Measurements from ENCODE around the gene TBX2.

Gene TBX2

DNA sequence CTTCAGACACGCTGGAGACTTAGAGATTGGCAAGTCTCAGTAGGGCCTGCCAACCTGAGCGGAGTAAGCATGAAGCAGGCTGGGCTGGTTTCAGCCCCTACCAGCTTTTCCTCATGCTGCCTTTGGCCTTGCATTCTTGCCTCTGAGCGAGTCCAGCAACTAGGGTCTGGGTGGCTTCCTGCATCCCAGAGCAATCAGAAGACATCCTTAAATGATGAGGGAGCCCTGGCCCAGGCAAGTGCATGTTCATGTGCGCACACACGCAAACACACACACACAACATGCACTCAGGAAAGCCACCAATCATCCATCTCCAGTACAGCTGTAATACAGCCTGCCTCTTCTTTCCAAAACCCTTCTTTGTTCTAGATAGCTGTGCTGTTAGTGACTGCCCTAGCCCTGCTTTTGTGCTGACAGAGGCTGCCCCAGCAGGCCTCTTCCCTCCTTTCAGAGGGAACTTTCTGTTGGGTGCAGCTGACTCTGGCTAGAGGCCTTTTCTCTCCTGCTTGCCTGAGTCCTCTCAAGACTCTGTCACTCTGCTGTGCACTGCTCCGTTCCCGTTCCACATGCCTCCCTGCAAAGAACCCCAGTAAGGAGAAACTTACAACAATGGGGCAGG is 30.7 kb upstream of the TBX2 start:
- no peak for DNase-seq

- no peak for DNase-seq
These were observed 29.9 kb upstream of the TBX2 start for GRCh38 chr17:61369751-61370150.

DNA sequence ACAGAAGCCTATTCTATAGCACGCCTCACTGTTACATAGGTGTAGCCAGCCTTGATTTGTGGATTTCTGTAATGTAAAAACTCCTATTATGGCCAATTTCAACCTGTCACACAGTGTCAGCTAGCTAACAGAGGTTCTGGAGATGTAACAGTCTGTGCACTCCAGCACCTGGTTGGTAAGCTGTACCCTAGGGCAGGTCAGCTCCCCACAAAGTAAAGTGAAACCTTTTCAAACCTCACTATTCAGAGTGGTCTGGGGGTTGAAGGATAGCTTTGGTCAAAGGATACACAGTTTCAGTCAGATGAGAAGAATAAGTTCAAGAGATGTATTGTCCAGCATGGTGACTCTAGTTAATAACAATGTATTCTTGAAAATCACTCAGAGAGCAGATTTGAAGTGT is 28.5 kb upstream of the TBX2 start:
- no peak for DNase-seq

DNA sequence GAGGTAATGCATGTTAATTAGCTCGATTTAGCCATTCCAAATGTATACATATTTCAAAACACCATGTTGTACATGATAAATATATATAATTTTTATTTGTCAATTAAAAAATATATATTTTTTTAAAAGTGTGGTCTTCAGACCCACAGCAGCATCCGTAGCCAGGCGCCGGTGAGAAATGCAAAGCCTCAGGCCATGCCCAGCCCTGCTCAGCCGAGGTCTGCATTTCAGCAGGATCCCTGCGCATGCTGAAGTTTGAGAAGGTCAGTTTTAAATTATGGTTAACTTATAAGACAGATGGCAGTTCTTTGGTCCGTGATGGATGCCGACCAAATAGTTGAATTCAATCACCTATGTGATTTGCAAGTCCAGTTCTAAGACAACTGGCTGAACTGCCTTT is 28.0 kb upstream of the TBX2 start:
- no peak for DNase-seq

DNA sequence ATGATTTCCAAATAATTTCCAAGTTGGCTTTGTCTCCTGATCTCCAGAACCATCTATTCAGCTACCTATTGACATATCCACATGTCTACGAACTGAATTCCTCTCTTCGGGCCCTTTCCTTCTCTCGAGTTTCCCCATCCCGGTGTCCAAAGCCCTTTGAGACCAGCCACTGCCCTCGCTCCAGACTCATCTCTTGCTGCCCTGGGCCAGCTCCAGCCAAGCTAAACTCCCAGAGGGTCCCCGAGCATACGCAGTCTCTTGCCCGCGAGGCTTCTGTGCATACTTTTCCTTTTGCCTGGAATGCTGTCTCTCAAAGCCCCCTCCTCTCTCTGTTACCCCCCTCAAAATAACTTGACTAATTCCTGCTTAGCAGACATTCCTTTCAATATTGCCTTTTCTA is 27.2 kb upstream of the TBX2 start:
- no peak for DNase-seq

GRCh38 chr17:61376931-61377838 is 22.5 kb upstream of the TBX2 start:
- no peak for DNase-seq

GRCh38 chr17:61378658-61379456 is 20.8 kb upstream of the TBX2 start:
- DNase-seq: no peak

- DNase-seq: no peak
These were observed 20.0 kb upstream of the TBX2 start for GRCh38 chr17:61379457-61380216.

- DNase-seq: no peak
These were observed 19.3 kb upstream of the TBX2 start for GRCh38 chr17:61380217-61380835.

DNA sequence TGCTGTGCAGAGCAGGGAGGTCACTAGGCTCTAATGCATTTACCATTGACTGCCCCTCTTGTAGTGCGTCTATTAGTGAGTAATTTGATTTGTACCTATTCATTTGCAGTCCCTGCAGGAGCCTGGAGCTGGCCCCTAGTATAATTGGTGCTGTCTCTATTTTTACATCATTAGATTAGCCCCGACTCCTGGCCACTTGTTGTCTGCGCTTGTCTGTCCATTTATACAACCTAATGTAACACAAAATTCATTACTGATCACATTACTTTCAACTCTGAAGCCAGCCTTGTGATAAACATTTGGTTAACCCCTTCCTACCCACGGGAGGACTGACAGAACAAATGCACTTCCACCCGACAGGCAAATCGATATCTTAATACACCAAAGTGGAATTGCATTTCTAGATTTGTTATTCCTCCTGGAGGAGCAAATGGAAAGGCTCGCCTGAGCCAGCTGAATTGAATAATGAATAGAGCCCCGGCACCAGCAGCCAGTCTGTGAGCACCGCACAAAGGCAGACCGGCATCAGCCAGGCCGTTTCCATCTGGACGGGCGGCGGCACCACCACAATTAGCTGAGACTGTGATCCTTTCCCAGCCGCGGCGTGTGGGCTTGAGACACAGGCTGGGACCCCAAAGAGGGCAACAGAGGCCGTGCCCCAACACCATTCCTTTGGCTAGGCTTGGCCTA is 18.7 kb upstream of the TBX2 start:
- DNase-seq: no peak

DNA sequence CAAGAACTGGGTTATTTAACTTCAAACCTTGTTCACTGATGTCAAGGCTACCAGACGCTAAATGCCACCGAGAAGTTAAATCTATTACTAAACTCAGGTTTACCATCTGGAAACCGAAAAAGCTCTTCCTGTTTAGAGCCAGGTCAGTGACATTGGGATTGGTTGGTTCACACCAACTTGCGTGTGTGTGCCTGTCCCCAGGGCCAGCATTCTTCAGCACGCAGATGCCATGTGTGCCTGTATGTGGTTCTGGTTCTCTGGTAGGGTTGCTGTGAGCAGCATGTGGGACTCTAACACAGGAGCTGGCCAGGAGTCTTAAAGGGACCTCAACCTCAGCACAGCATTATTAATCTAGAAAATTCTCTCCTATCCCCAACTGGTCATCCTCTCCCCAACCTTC is 18.1 kb upstream of the TBX2 start:
- DNase-seq: no peak

- no peak for DNase-seq
These were observed 16.6 kb upstream of the TBX2 start for GRCh38 chr17:61382796-61383688.

DNA sequence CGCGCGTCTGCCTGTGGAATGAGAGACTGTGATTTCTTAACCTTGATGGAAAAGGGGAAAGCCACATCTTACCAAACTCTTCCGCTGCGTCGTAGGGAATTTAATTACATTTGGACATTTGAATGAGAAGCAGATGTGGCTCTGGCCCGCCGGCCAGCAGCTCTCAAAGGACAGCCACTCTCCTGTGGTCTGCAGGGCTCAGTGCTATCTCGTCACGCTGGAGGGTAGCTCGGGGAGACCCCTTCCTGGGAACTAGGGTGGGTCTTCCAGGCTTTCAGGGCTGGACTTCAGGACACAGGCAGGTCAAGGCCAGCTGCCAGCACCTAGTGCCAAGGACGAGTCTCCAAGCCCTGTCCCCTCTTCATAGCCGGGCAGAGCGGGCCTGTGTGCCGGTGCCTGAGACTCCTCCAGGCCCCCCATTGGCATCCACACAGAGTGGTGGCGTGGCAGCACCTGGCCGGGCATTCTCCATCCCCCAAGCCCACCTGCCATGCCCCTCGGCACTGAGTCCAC is 15.9 kb upstream of the TBX2 start:
- DNase-seq: no peak

GRCh38 chr17:61384354-61384691 is 15.3 kb upstream of the TBX2 start:
- DNase-seq: no peak

DNA sequence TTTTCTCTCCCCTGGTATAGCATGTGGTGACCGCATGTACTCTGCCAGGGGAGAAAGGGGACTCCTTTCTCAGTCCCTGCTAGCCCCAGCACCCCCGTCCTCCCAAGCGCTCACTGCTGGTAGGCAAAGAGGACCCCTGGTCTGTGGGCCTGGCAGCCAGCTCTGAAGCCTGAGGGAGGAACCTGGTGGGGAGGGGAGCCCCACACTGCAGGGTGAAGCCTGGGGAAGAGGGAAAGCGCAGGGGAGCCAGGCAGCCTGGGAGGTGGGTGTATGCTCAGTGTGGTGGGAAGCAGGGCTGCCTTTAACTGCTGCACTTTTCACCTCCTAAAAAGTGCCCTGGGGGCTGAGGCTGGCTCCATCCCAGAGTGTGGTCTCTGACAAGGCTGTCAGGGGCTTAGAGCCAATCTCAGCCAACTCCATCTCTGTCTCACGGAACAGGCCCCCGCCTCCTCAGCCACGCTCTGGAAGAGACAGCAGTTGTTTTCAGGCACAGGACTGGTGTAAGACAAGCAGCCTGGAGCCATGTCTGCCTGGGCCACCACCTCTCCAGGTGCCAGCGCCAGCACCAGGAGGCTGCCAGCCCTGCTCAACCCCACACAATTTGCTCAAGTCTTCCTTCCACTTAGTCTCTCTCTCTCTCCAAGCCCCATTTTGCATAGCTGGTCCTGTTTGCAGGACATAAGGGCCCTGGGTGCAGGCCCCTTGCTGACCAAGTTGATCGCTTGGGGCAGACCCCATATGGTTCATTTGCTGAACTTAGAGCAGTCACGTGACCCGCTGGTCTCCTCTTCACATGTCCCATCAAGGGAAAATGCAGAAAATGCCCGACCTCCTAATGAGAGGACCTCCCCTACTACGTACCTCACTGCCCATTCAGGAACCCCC is 14.7 kb upstream of the TBX2 start:
- DNase-seq: no peak

DNA sequence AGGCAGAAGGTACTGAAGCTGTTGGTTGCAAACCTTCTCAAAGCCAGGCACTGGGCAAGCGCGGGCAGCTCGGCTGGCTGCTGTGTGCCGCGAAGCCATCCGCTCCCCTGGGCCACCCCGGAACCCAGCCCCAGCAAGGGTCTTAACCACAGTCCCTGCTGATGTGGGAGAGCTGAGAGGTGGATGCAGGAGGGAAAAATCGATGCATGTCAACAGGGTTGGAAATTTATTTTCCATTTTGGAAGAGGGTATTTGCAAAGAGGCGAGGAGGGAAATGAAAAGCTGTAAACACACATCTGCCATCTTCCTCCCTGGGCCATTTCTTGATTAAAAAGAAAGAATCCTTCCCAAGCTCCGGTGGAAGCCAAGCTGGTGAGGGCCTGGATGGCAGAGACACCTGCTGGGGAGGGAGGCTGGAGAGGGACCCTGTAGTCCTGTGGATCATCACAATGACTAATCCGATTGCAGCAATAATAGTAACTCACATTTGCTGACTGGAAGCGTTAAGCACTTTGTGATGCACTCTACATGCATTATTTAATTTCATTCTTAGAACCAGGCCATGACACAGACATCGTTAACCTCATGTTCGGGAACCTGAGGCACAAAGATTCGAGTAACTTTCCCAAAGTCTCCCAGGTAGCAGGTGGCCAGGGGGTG is 13.9 kb upstream of the TBX2 start:
- DNase-seq: no peak

DNA sequence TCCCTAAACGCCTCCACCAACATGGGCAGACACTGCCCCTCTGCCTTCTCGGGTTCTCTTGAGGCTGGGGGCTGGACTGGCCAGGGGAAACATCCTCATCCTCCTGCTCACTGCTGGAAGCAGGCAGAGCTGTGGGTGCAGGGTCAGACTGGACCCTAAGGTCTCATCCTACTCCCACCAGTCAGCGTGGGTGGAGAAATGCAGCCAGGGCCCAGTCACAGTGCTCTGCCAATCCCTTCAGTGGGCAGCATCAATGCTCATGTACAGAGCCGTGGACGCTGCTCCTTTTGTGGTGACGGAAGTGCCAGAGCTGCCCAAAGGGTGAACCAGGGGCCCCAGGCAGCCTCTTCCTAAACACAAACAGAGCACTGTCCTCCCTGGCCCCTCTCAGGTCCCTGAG is 13.4 kb upstream of the TBX2 start:
- no peak for DNase-seq

DNA sequence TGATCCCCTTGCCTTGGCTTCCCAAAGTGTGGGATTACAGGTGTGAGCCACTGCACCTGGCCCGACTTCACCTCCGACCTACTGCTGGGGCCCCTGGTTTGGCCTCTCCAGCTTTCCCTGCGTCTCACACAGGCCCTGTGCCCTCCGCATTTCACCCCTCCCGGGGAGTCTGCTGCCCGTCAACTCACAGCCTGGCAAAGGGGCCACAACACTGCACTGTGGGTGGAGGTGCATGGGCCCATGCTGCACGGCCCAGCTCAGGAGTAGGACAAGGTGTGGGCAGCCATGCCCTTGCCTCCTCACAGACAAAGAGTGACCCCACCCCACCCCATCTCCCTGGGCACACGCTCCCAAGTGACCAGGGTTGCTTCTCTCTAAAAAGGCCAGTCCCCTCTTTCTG is 12.6 kb upstream of the TBX2 start:
- no peak for DNase-seq

Data from inflammatory macrophage (primary cell).